Measurements from ENCODE around the gene BATF.
A peak's percentile ranks its signal among the peaks of the same experiment; 100 is the strongest.
"Not testable (repeated sequence)": the region's sequence is repeated elsewhere in the genome, so short reads cannot be mapped to it uniquely, and the experiment has no call there.

Gene BATF, protein sequence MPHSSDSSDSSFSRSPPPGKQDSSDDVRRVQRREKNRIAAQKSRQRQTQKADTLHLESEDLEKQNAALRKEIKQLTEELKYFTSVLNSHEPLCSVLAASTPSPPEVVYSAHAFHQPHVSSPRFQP

DNA sequence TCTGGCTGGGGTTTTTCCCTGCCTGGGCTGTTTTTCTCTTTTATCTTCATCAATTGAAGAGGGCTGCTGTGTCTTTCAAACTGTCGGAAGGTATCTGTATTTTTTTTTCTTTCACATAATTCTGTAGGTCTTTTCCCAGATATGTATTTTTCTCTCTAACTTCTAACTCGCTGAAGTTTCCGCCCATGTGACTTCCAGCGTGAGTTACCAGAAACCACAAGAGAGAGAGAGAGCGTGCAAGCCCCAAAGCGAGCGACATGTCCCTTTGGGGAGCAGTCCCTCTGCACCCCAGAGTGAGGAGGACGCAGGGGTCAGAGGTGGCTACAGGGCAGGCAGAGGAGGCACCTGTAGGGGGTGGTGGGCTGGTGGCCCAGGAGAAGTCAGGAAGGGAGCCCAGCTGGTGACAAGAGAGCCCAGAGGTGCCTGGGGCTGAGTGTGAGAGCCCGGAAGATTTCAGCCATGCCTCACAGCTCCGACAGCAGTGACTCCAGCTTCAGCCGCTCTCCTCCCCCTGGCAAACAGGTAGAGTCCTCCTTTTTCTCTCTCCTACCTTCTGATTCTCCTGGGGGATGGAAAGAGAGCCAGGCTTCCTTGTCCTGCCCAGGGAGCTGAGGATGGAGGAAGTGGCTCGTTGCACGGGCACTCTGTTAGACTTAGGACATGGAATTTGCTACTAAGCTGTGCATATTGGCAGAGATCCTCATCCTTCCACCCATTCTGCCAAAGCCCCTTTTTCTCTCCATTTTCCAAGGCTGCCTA, at the start of gene BATF:
Gene BATF (plus strand): TSS at position 246 of the 759 bp plus-strand sequence. CDS start 214 bp downstream, at position 460.
- Histone ChIP-seq H3K27me3 (ENCODE audit: control insufficient read depth, insufficient read depth, low read length) (no peaks in the 10 kb centered on the region), H3K27ac (ENCODE audit: low read depth, low read length) (peak within 1 kb of the TSS; percentile 22), H3K4me3 (ENCODE audit: low read depth, low read length) (no peak within 1 kb of the TSS), H3K36me3 (ENCODE audit: control insufficient read depth, insufficient read depth, low read length) (no peaks in the 10 kb centered on the region), H3K9ac (ENCODE audit: low read depth, low read length) (no peak within 1 kb of the TSS), H3K9me3 (ENCODE audit: control insufficient read depth, insufficient read depth, low read length) (no peaks in the 10 kb centered on the region), H3K4me1 (ENCODE audit: control insufficient read depth, insufficient read depth, low read length) (no peaks in the 10 kb centered on the region)

DNA sequence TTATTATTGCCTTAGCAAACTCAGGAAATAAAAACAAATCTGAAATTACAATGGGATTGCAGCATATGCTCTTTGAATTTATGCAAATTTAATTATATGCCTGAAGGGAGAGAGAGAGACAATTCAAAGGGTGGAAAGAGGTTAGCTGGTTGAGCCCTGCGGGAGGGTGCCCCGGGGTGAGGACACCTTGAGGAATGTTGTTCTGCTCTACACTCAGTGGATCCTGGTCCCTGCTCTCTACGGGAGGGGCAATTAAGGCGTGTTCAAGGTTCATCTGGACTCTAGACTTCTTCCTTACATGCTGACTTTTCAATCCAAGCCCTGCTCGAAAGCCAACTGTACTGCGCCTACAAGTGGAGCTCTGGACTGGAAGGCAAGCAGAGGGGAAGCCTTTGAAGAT, 48.1 kb upstream of the BATF start:
- peaks cover 37% of the 10 kb centered on the region for H3K36me3 ChIP-seq (ENCODE audit: control insufficient read depth, insufficient read depth, low read length)
- not testable (repeated sequence) for H3K4me3 ChIP-seq (ENCODE audit: low read depth, low read length); H3K9me3 ChIP-seq (ENCODE audit: control insufficient read depth, insufficient read depth, low read length); H3K4me1 ChIP-seq (ENCODE audit: control insufficient read depth, insufficient read depth, low read length); H3K27me3 ChIP-seq (ENCODE audit: control insufficient read depth, insufficient read depth, low read length); H3K27ac ChIP-seq (ENCODE audit: low read depth, low read length); H3K9ac ChIP-seq (ENCODE audit: low read depth, low read length)

DNA sequence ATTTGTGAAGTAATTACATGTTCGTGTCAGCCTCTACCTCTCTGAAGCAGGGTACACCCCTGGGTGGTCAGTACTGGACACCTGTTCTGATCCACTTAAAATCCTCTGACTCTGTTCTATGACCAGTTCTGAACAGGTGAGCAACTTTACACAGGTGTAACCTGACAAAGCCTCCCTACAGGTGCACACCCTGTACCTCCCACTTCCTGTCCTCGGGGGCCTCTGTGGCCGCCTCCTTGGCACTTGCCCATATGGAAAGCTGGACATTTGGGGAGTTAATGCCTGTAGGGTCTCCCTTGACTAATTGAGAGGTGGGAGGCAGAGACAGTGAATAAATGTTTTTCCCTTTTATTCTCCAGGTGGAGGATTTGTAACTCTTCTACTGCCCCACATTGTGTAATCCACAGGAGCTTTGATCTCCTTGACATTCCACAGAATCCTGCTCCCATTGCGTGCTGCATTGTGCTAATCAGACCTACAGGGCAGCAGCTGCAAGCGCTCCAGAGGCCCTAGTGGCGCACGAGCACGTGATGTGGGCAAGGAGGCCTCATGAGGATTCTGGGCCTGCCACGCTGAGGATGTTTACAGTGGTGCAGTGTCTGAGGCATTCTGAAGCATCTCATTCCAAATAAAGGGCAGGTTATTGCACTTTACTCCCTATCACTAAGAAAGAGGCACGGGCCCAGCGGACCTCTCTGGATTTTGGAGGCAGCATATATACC, 45.8 kb upstream of the BATF start:
- no peaks in the 10 kb centered on the region for H3K9me3 ChIP-seq (ENCODE audit: control insufficient read depth, insufficient read depth, low read length)
- peaks cover 15% of the 10 kb centered on the region for H3K36me3 ChIP-seq (ENCODE audit: control insufficient read depth, insufficient read depth, low read length)
- no peaks in the 10 kb centered on the region for H3K27me3 ChIP-seq (ENCODE audit: control insufficient read depth, insufficient read depth, low read length)
- no peak overlapping the region for H3K9ac ChIP-seq (ENCODE audit: low read depth, low read length)
- H3K4me3 ChIP-seq (ENCODE audit: low read depth, low read length) = no peak overlapping the region
- H3K4me1 ChIP-seq (ENCODE audit: control insufficient read depth, insufficient read depth, low read length) = peaks cover 14% of the 10 kb centered on the region
- H3K27ac ChIP-seq (ENCODE audit: low read depth, low read length) = no peak overlapping the region

DNA sequence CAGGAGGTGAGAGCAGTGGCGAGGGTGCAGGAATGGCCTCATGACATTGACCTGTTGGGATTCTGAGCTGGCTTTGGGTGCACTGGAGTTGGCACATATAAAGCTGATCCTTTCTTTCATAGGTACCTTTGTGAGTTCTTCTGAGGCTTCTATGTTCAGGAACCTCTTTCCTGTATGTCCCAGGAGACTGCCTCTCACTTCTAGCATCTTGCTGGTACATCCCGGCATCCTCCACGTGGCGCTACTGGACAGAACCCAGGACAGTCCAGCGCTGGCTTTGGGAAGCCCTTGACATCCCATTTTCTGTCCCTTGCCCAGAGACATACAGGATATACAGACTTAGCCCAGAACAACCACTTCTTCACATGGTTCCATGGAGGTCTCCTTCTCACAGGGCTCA, 44.4 kb upstream of the BATF start:
- Histone ChIP-seq H3K36me3 (ENCODE audit: control insufficient read depth, insufficient read depth, low read length) (0 out of 2 replicates have a peak, but pooled peaks cover under 1% of the 10 kb centered on the region), H3K4me1 (ENCODE audit: control insufficient read depth, insufficient read depth, low read length) (peaks cover 14% of the 10 kb centered on the region), H3K4me3 (ENCODE audit: low read depth, low read length) (no peak overlapping the region), H3K9ac (ENCODE audit: low read depth, low read length) (no peak overlapping the region), H3K9me3 (ENCODE audit: control insufficient read depth, insufficient read depth, low read length) (no peaks in the 10 kb centered on the region), H3K27ac (ENCODE audit: low read depth, low read length) (no peak overlapping the region), H3K27me3 (ENCODE audit: control insufficient read depth, insufficient read depth, low read length) (no peaks in the 10 kb centered on the region)

DNA sequence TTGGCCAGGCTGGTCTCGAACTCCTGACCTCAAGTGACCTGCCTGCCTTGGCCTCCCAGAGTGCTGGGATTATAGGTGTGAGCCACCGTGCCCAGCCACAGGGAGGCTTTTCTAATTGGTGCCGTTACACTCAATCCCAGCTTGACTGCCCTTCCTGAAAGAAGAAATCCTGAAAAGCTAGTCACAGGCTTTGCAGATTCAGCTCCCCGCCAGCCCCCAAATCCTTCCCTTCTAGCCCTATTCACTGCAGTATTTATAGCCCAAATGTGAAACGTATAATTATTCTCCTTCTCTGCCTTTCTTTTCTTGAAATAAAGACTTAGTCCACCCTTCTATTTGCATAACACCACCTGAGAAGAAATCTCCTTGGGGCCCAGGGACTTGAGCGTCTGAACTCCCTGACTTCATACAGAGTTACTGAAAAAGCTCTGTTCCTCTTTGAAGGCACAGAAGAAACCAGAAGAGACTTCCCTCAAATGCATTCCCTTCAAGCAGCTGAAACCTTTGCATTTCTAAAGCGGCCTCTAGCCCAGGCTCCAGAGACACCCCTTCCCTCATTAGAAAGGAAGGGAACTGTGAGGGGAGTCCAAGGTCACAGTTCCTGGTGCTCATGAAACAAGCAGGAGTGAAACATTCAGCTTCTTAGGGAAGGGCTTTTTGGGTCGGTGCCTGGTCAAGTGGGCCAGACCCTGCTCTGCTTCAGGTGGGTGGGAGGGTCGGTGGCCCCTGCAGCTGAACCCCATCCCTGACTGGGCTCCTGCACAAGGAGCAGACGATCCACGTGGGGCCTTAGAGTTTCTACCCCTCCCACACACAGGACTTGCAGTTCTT, 42.3 kb upstream of the BATF start:
- Histone ChIP-seq H3K9ac (ENCODE audit: low read depth, low read length) (no peak overlapping the region), H3K36me3 (ENCODE audit: control insufficient read depth, insufficient read depth, low read length) (no peaks in the 10 kb centered on the region), H3K4me1 (ENCODE audit: control insufficient read depth, insufficient read depth, low read length) (peaks cover 11% of the 10 kb centered on the region), H3K4me3 (ENCODE audit: low read depth, low read length) (no peak overlapping the region), H3K27me3 (ENCODE audit: control insufficient read depth, insufficient read depth, low read length) (no peaks in the 10 kb centered on the region), H3K9me3 (ENCODE audit: control insufficient read depth, insufficient read depth, low read length) (no peaks in the 10 kb centered on the region), H3K27ac (ENCODE audit: low read depth, low read length) (peak overlapping the region; percentile 65)

DNA sequence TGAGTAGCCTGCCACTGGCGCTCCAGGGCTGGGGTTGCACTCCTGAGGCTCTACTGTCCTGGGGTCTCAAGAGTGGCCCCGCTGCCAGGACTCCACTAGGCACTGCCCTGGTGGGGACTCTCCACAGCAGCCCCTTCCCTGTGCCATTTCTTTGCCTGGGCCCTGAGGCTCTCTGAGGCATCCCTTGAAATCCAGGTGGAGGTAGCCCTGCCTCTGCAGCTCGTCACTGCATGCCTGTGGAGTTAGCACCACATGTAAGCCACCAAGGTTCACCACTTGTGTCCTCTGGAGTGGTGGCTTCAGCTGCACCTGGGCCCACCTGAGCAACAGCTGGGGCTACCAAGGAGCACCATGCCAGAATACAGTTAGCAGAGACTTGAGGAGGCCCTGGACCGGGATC, 39.9 kb upstream of the BATF start:
- Histone ChIP-seq H3K27ac (ENCODE audit: low read depth, low read length) (no peak overlapping the region), H3K9ac (ENCODE audit: low read depth, low read length) (no peak overlapping the region), H3K4me1 (ENCODE audit: control insufficient read depth, insufficient read depth, low read length) (peaks cover 7% of the 10 kb centered on the region; the same call in 1 of the 2 replicates), H3K9me3 (ENCODE audit: control insufficient read depth, insufficient read depth, low read length) (no peaks in the 10 kb centered on the region), H3K36me3 (ENCODE audit: control insufficient read depth, insufficient read depth, low read length) (no peaks in the 10 kb centered on the region), H3K4me3 (ENCODE audit: low read depth, low read length) (no peak overlapping the region), H3K27me3 (ENCODE audit: control insufficient read depth, insufficient read depth, low read length) (no peaks in the 10 kb centered on the region)

DNA sequence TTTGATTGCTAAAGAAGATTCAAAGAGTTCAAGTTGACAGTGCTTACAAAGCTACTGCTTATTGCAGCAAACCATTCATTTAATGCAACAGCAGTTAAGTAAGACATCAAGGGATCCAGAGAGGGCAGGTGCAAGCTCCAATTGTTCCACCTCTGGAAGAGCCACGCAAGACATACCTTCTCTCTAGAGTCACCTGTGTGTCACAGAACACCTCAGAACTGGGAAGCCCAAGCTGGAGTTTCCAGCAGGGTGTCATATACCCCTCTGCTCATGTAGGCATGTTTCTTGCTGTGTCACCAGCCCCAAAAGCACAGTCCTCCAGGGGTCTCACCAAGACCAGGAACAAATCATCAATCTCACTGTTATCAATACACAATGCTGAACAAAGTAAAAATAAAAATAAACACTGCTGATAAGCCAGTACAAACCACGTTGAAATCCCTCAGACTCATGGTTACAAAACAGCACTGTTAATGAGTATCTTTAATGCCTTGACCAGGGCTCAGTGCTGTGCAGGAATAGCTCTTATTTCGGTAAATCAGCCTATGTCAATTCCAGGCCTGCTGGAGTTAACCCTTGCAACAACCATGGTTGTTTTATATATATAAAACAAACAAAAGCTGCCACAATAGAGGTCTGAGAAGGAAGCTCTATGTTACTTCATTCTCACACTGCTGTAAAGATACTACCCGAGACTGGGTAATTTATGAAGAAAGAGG, 37.4 kb upstream of the BATF start:
- H3K27me3 ChIP-seq (ENCODE audit: control insufficient read depth, insufficient read depth, low read length) = no peaks in the 10 kb centered on the region
- H3K27ac ChIP-seq (ENCODE audit: low read depth, low read length) = no peak overlapping the region
- H3K4me1 ChIP-seq (ENCODE audit: control insufficient read depth, insufficient read depth, low read length) = peaks cover 5% of the 10 kb centered on the region; the same call in 1 of the 2 replicates

DNA sequence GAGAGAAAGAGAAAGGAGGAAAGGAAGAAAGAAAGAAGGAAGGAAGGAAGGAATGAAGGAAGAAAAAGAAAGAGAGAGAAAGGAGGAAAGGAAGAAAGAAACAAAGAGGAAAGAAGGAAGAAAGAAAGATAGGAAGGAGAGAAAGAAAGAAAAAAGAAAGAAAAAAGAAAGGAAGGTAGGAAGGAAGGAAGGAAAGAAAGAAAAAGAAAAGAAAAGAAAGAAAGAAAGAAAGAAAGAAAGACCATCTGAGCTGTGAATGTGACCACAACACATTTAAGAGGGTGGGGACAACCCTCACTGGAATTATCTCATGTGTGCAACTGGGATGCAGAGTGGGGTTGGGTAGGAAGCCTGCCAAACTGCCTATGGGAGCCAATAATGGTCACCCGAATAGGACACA, 36.0 kb upstream of the BATF start:
- no peaks in the 10 kb centered on the region for H3K27me3 ChIP-seq (ENCODE audit: control insufficient read depth, insufficient read depth, low read length)
- no peaks in the 10 kb centered on the region for H3K9me3 ChIP-seq (ENCODE audit: control insufficient read depth, insufficient read depth, low read length)
- H3K36me3 ChIP-seq (ENCODE audit: control insufficient read depth, insufficient read depth, low read length) = no peaks in the 10 kb centered on the region
- no peak overlapping the region for H3K27ac ChIP-seq (ENCODE audit: low read depth, low read length)
- H3K9ac ChIP-seq (ENCODE audit: low read depth, low read length) = no peak overlapping the region
- no peak overlapping the region for H3K4me3 ChIP-seq (ENCODE audit: low read depth, low read length)
- H3K4me1 ChIP-seq (ENCODE audit: control insufficient read depth, insufficient read depth, low read length) = no peaks in the 10 kb centered on the region

More for the DNA sequence above, 37.4 kb upstream of the BATF start:
- Histone ChIP-seq H3K36me3 (ENCODE audit: control insufficient read depth, insufficient read depth, low read length) (no peaks in the 10 kb centered on the region), H3K4me3 (ENCODE audit: low read depth, low read length) (no peak overlapping the region), H3K9ac (ENCODE audit: low read depth, low read length) (no peak overlapping the region), H3K9me3 (ENCODE audit: control insufficient read depth, insufficient read depth, low read length) (no peaks in the 10 kb centered on the region)

DNA sequence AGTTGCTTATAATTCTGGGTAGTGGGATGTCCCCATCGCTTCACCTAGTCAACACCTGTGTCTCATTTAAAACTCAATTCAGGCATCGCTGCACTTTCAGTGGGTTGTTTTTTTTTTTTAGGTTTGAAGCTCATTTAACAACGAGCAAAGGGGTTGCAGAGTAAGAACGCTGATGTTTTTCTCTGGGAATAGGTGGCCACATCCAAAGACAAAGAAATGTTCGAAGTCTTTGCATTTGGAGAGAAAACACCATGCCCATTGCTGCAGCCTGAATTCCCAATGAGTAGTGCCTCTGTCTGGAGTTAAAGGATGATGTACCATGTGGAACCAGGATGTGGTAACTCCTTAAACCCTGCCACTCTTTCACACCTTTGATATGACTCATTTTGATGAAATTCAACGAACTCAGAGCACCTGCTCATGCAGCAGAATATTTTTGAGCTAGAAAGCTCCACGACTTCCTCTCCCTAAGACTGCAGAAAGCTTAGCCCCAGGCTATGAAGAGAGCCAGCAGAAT, 35.1 kb upstream of the BATF start:
- H3K27ac ChIP-seq (ENCODE audit: low read depth, low read length) = no peak overlapping the region
- no peaks in the 10 kb centered on the region for H3K36me3 ChIP-seq (ENCODE audit: control insufficient read depth, insufficient read depth, low read length)
- no peak overlapping the region for H3K4me3 ChIP-seq (ENCODE audit: low read depth, low read length)
- no peak overlapping the region for H3K9ac ChIP-seq (ENCODE audit: low read depth, low read length)
- no peaks in the 10 kb centered on the region for H3K4me1 ChIP-seq (ENCODE audit: control insufficient read depth, insufficient read depth, low read length)
- H3K9me3 ChIP-seq (ENCODE audit: control insufficient read depth, insufficient read depth, low read length) = no peaks in the 10 kb centered on the region
- H3K27me3 ChIP-seq (ENCODE audit: control insufficient read depth, insufficient read depth, low read length) = no peaks in the 10 kb centered on the region

DNA sequence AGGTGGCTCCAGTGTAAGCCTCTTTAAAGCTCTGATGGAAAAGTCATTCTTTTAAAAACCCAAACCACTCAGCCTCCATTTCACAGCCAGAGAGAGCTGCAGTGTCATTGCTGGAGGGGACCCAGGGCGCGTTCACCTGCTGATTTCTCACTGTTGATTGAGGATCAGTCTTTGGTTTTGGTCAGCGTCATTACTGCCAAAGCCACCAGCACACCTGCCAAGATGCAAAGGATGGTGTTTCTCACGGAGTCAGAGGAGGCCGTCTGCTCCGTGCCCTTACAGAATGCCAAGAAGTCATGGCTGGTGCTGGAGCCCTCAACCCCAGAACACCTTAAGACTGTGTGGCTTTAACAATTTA, 32.8 kb upstream of the BATF start:
- Histone ChIP-seq H3K36me3 (ENCODE audit: control insufficient read depth, insufficient read depth, low read length) (no peaks in the 10 kb centered on the region), H3K9ac (ENCODE audit: low read depth, low read length) (no peak overlapping the region), H3K4me1 (ENCODE audit: control insufficient read depth, insufficient read depth, low read length) (no peaks in the 10 kb centered on the region), H3K27ac (ENCODE audit: low read depth, low read length) (no peak overlapping the region), H3K9me3 (ENCODE audit: control insufficient read depth, insufficient read depth, low read length) (no peaks in the 10 kb centered on the region), H3K27me3 (ENCODE audit: control insufficient read depth, insufficient read depth, low read length) (no peaks in the 10 kb centered on the region), H3K4me3 (ENCODE audit: low read depth, low read length) (no peak overlapping the region)
